ENCODE measurements around the gene HCAR1. TPM values are rescaled to one million over a fixed set of nuclear protein-coding genes. Genes with fewer than 3 reads are reported as not detected.
A peak's percentile ranks its signal among the peaks of the same experiment; 100 is the strongest.
"Not testable (repeated sequence)": the region's sequence is repeated elsewhere in the genome, so short reads cannot be mapped to it uniquely, and the experiment has no call there.

The HCAR1 gene
- total RNA-seq, 8 experiments from 2014 or later = 0.08 to 0.19 (median 0.14) TPM; not detected in 2

GRCh38 chr12:122681814-122682213, 48.8 kb downstream of the HCAR1 start:
- Histone ChIP-seq H3K27ac (no peak overlapping the region), H3K4me3 (no peak overlapping the region), H3K4me1 (replicated peaks in 1 of 2) (no peaks in the 10 kb centered on the region)
- 60 to 100% (median 100%) methylated on average over 2 to 3 of the region's 4 CpGs; no CpG with 5 or more reads in 7 of the 10 experiments for WGBS, 10 experiments
- in situ Hi-C loops (cut with MboI; ENCODE audit: low pct_unique_long_range_greater_than_20kb in 2 of 9, low sequenced_read_pairs in 9 of 9, unreplicated experiment in 9 of 9) = no loop called here
- peak in 1 of 8 experiments; percentile 25 for ATAC-seq (replicated peaks in 6 of 8)

DNA sequence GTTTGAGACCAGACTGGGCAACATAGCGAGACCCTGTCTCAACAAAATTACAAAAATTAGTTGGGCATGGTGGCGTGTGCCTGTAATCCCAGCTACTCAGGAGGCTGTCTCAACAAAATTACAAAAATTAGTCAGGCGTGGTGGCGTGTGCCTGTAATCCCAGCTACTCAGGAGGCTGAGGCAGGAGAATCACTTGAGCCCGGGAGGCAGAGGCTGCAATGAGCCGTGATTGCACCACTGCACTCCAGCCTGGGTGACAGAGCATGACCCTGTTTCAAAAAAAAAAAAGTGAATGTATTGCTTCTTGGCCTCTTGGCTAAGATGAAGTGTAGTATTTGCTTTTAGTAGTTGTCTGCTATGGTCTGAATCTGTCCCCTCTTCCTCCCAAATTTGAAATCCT, 49.7 kb downstream of the HCAR1 start:
- ATAC-seq (replicated peaks in 6 of 8); in situ Hi-C loops (cut with MboI; ENCODE audit: low pct_unique_long_range_greater_than_20kb in 2 of 9, low sequenced_read_pairs in 9 of 9, unreplicated experiment in 9 of 9); H3K4me3 ChIP-seq; H3K4me1 ChIP-seq (replicated peaks in 1 of 2); H3K27ac ChIP-seq: not testable (repeated sequence)
- WGBS, 10 experiments = 43 to 98% (median 90%) methylated on average over 1 to 6 of the region's 6 CpGs; no CpG with 5 or more reads in 1 of the 10 experiments

GRCh38 chr12:122676781-122677180, 53.9 kb downstream of the HCAR1 start:
- H3K4me3 ChIP-seq; ATAC-seq (replicated peaks in 6 of 8); H3K27ac ChIP-seq; in situ Hi-C loops (cut with MboI; ENCODE audit: low pct_unique_long_range_greater_than_20kb in 2 of 9, low sequenced_read_pairs in 9 of 9, unreplicated experiment in 9 of 9); H3K4me1 ChIP-seq (replicated peaks in 1 of 2): not testable (repeated sequence)
- WGBS, 10 experiments = 93 to 100% (median 97%) methylated on average over 1 to 6 of the region's 32 CpGs; no CpG with 5 or more reads in 7 of the 10 experiments

Other genes starting within 250 kb of the HCAR1 start
- 10 to 100 TPM; 13.4 to 34.1 (median 22.2) TPM for gene ZCCHC8, start 229.9 kb downstream of the HCAR1 start, total RNA-seq
- gene RSRC2, start 203.9 kb downstream of the HCAR1 start, total RNA-seq = 100 to 1,000 TPM in 2 of 8 experiments, 10 to 100 TPM in 6; 65.6 to 129 (median 90.5) TPM
- gene KNTC1, start 203.6 kb downstream of the HCAR1 start, total RNA-seq = 10 to 100 TPM in 7 of 8 experiments, 1 to 10 TPM in 1; 6.4 to 60.1 (median 14.1) TPM
- gene HCAR2, start 27.5 kb downstream of the HCAR1 start, total RNA-seq = under 1 TPM in 4 of 8 experiments, not detected in 4; 0.23 to 0.42 (median 0.32) TPM
- gene HCAR3, start 14.0 kb downstream of the HCAR1 start, total RNA-seq = under 1 TPM in 2 of 8 experiments, not detected in 6; 0.17 to 0.33 TPM
- gene DENR, start 22.0 kb upstream of the HCAR1 start, total RNA-seq = 10 to 100 TPM; 30.9 to 71.0 (median 48.7) TPM
- gene CCDC62, start 43.7 kb upstream of the HCAR1 start, total RNA-seq = 1 to 10 TPM in 5 of 8 experiments, under 1 TPM in 3; 0.25 to 2.5 (median 1.4) TPM
- gene HIP1R, start 104.6 kb upstream of the HCAR1 start, total RNA-seq = 10 to 100 TPM in 7 of 8 experiments, 1 to 10 TPM in 1; 7.6 to 84.1 (median 46.5) TPM
- gene VPS37B, start 165.3 kb upstream of the HCAR1 start, total RNA-seq = 100 to 1,000 TPM in 1 of 8 experiments, 10 to 100 TPM in 7; 13.0 to 107 (median 21.7) TPM
- gene ABCB9, start 235.6 kb upstream of the HCAR1 start, total RNA-seq = 10 to 100 TPM in 3 of 8 experiments, 1 to 10 TPM in 5; 5.2 to 23.6 (median 9.4) TPM
- gene OGFOD2, start 244.4 kb upstream of the HCAR1 start, total RNA-seq = 10 to 100 TPM in 6 of 8 experiments, 1 to 10 TPM in 2; 7.1 to 17.7 (median 11.9) TPM
- gene ARL6IP4, start 249.8 kb upstream of the HCAR1 start, total RNA-seq = 100 to 1,000 TPM; 117 to 160 (median 135) TPM

Data from motor neuron (in vitro differentiated cells).